GM21381 (cell line): ENCODE measurements around the gene P3H2.

Experiments used
- ATAC-seq: cut with Tn5 transposase; IDR thresholded peaks from one replicate; pipeline ENCODE4 v1.9.1; 2021; ENCODE audit warnings: mild to moderate bottlenecking, moderate library complexity; ENCODE audit not compliant: unreplicated experiment

The P3H2 gene

GRCh38 chr3:189950258-189950657 is 170.4 kb downstream of the P3H2 start:
- no peak for ATAC-seq

GRCh38 chr3:189949580-189949979 is 171.1 kb downstream of the P3H2 start:
- ATAC-seq, result no peak

- no peak for ATAC-seq
Measured at GRCh38 chr3:189948724-189949045, 172.0 kb downstream of the P3H2 start.

- ATAC-seq, result no peak
Measured at GRCh38 chr3:189947948-189948723, 172.6 kb downstream of the P3H2 start.

- no peak for ATAC-seq
Measured at GRCh38 chr3:189947068-189947467, 173.6 kb downstream of the P3H2 start.

- no peak for ATAC-seq
Measured at GRCh38 chr3:189945935-189946709, 174.6 kb downstream of the P3H2 start.

GRCh38 chr3:189944285-189945145 is 176.2 kb downstream of the P3H2 start:
- no peak for ATAC-seq

- ATAC-seq, result no peak
Measured at GRCh38 chr3:189942948-189943347, 177.7 kb downstream of the P3H2 start.

- ATAC-seq, result no peak
Measured at GRCh38 chr3:189941679-189942078, 179.0 kb downstream of the P3H2 start.

GRCh38 chr3:189941125-189941524 is 179.6 kb downstream of the P3H2 start:
- ATAC-seq, result no peak

- ATAC-seq, result no peak
Measured at GRCh38 chr3:189937302-189938127, 183.2 kb downstream of the P3H2 start.

GRCh38 chr3:189936201-189936945 is 184.3 kb downstream of the P3H2 start:
- ATAC-seq, result no peak

GRCh38 chr3:189927975-189928895 is 192.5 kb downstream of the P3H2 start:
- ATAC-seq, result no peak

- ATAC-seq, result no peak
Measured at GRCh38 chr3:189921770-189922169, 198.9 kb downstream of the P3H2 start.

GRCh38 chr3:189914799-189915198 is 205.9 kb downstream of the P3H2 start:
- no peak for ATAC-seq

- no peak for ATAC-seq
Measured at GRCh38 chr3:189911001-189911400, 209.7 kb downstream of the P3H2 start.

- ATAC-seq, result no peak
Measured at GRCh38 chr3:189909573-189909972, 211.1 kb downstream of the P3H2 start.

- ATAC-seq, result no peak
Measured at GRCh38 chr3:189909139-189909538, 211.6 kb downstream of the P3H2 start.

GRCh38 chr3:189908646-189909045 is 212.1 kb downstream of the P3H2 start:
- ATAC-seq, result no peak
